PC-3 (cell line): Measurements from ENCODE around the gene C7orf33.
A peak's percentile ranks its signal among the peaks of the same experiment; 100 is the strongest.

Experiments
- CTCF ChIP-seq: fragments of 300-600 bp; sonication (generic); conservative IDR thresholded peaks from 2 replicates; pipeline ENCODE4 v1.5.1; 2017; ENCODE audit warnings: antibody characterized with exemption, low read depth, mild to moderate bottlenecking, low read length
- EZH2phosphoT487 ChIP-seq: fragments of 300-600 bp; sonication (generic); IDR thresholded peaks from 2 replicates; pipeline ENCODE4 v1.6.1; 2018; ENCODE audit warnings: mild to moderate bottlenecking, antibody characterized with exemption, low read length, borderline replicate concordance

DNA sequence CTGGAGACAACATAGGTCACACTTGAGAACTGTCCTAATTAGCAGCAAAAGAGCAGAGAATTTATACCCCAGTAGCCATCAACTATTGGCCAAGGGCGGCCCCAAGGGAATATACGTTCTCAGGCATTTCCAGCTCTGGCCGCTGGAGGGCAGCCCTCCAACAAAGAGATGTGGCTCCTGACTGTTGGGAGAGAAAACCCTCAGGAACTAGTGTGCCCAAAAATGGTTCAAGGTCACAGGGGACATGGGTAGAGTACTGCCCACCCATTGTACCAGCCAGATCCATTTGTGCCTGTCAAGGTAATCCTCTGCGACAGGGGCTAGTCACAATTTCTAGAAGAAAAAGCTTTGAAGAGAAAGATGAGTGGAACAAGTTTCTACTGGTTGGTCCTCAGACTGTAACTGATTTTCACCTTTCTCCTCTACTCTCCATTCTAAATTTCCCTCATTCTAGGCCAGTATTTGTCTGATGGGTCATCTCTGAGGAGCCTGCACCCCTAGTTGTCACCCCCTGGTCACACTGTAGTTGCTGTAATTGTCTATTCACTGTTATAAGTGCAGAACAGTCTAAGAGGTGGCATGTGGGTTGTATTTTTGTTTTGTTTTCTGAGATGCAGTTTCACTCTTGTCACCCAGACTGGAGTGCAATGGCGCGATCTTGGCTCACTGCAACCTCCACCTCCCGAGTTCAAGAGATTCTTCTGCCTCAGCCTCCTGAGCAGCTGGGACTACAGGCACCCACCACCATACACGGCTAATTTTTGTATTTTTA, 14.7 kb upstream of the C7orf33 start:
- TF ChIP-seq CTCF (peak; percentile 85), EZH2phosphoT487 (no peak)
